HepG2 (cell line): ENCODE measurements around the gene PLCL1. TPM values are rescaled to one million over a fixed set of nuclear protein-coding genes. Genes with fewer than 3 reads are reported as not detected.

Experiments
- ATAC-seq: fragments of 200-7000 bp; cut with Tn5 transposase; 3 replicates; pipeline ENCODE4 v1.9.1; 2020; ENCODE audit warnings: mild to moderate bottlenecking, moderate library complexity
- BruUV-seq: library from RNA; stranded (reverse); fragments of 400-500 nt; replicated peaks from 2 replicates; lab custom pipeline; 2021; lab: Mats Ljungman, UMichigan
- CTCF ChIA-PET: fragments of 300-600 bp; formaldehyde crosslinking; extraction: SDS; loops from one replicate; lab custom pipeline; 2021; ENCODE audit warnings: low total read pairs, inconsistent platforms, low intra/inter-chr PET ratio; lab: Yijun Ruan, JAX
- POLR2A ChIA-PET: fragments of 350-600 bp; sonication (Branson Sonifier 250); formaldehyde crosslinking; loops from one replicate; lab custom pipeline; 2020; ENCODE audit warnings: antibody characterized with exemption, inconsistent platforms; lab: Yijun Ruan, JAX
- DNase-seq: peaks from one replicate; pipeline ENCODE4 v3.0.0-alpha.2; 2015; ENCODE audit warnings: low spot score
- FAIRE-seq: peaks from 3 replicates; lab custom pipeline; 2011; peaks lifted over from hg19 to GRCh38; lab: Jason Lieb, UNC
- H2AFZ ChIP-seq: one replicate; pipeline ENCODE4 v1.6.1; 2011; ENCODE audit warnings: low read length, inconsistent platforms
- H3K27ac ChIP-seq: fragments of 300-600 bp; 3 replicates; pipeline ENCODE4 v1.8.0; 2011; ENCODE audit warnings: mixed run types, mild to moderate bottlenecking, mixed read lengths, low read length, inconsistent platforms; ENCODE audit not compliant: insufficient read depth; ENCODE audit errors: extremely low read length
- H3K27me3 ChIP-seq, 2 experiments: fragments of 200-600 bp in 1 of 2; 2 replicates in 1 of 2; 3 replicates in 1 of 2; pipeline versions ENCODE4 v1.6.0 to v1.8.0; 2011; ENCODE audit warnings: low read length in 2 of 2, mild to moderate bottlenecking in 2 of 2, moderate library complexity in 2 of 2, inconsistent platforms in 1 of 2; ENCODE audit not compliant: insufficient read depth in 2 of 2, control insufficient read depth in 1 of 2
- H3K36me3 ChIP-seq, 2 experiments: fragments of 200-600 bp in 1 of 2; replicated peaks in 1 of 2; 2 replicates in 1 of 2; 3 replicates in 1 of 2; pipeline versions ENCODE4 v1.5.1 to v1.8.0; 2011; ENCODE audit warnings: low read length in 2 of 2, inconsistent platforms in 1 of 2; ENCODE audit not compliant: insufficient read depth in 2 of 2, control insufficient read depth in 1 of 2
- H3K4me1 ChIP-seq: 2 replicates; pipeline ENCODE4 v1.5.1; 2012; ENCODE audit warnings: low read length, inconsistent platforms; ENCODE audit not compliant: insufficient read depth
- H3K4me2 ChIP-seq: 2 replicates; pipeline ENCODE4 v1.6.0; 2011; ENCODE audit warnings: low read depth, low read length, inconsistent platforms
- H3K4me3 ChIP-seq, 3 experiments: fragments of 200-600 bp in 1 of 3; sonication (generic), shearing (Covaris generic) in 1 of 3; replicated peaks in 1 of 3; 2 replicates each; pipeline ENCODE4 v1.5.1; 2011 to 2016; ENCODE audit warnings: low read length in 3 of 3, inconsistent platforms in 2 of 3, low read depth in 2 of 3, mild to moderate bottlenecking in 2 of 3, control low read depth in 1 of 3, mixed read lengths in 1 of 3; ENCODE audit not compliant: insufficient read depth in 1 of 3
- H3K79me2 ChIP-seq: one replicate; pipeline ENCODE4 v1.6.1; 2011; ENCODE audit warnings: low read length, inconsistent platforms; ENCODE audit not compliant: insufficient read depth
- H3K9ac ChIP-seq: 2 replicates; pipeline ENCODE4 v1.6.0; 2011; ENCODE audit warnings: mild to moderate bottlenecking, low read depth, low read length, inconsistent platforms; ENCODE audit not compliant: insufficient read depth
- H3K9me3 ChIP-seq: 2 replicates; pipeline ENCODE4 v1.5.1; 2012; ENCODE audit warnings: mild to moderate bottlenecking, low read length
- H4K20me1 ChIP-seq: 2 replicates; pipeline ENCODE4 v1.6.0; 2011; ENCODE audit warnings: inconsistent platforms, mild to moderate bottlenecking, low read length, moderate library complexity; ENCODE audit not compliant: insufficient read depth
- CREM ChIP-seq, 2 experiments: sonication (generic) in 1 of 2; formaldehyde crosslinking in 1 of 2; IDR thresholded peaks; 2 replicates each; pipeline versions ENCODE4 v1.4.0 to v1.6.1; 2016 to 2020; ENCODE audit warnings: antibody characterized with exemption in 1 of 2, mild to moderate bottlenecking in 1 of 2, missing genetic modification reagents in 1 of 2
- JUND ChIP-seq: sonication (generic); formaldehyde crosslinking; IDR thresholded peaks from 2 replicates; pipeline ENCODE4 v1.8.0; 2022; ENCODE audit warnings: mild to moderate bottlenecking, missing genetic modification reagents
- MEIS2 ChIP-seq: sonication (generic); formaldehyde crosslinking; IDR thresholded peaks from 2 replicates; pipeline ENCODE4 v1.9.0; 2021; ENCODE audit warnings: mild to moderate bottlenecking, missing genetic modification reagents
- PBX3 ChIP-seq: sonication (generic); formaldehyde crosslinking; IDR thresholded peaks from 2 replicates; pipeline ENCODE4 v1.8.1; 2023; ENCODE audit warnings: missing genetic modification reagents, inconsistent platforms, borderline replicate concordance
- PCBP2 ChIP-seq: fragments of 200-400 bp; formaldehyde crosslinking; optimal IDR thresholded peaks from 2 replicates; pipeline ENCODE3; 2018; ENCODE audit warnings: low read length, low read depth; ENCODE audit not compliant: poor library complexity, severe bottlenecking
- SRSF1 ChIP-seq: fragments of 200-400 bp; formaldehyde crosslinking; optimal IDR thresholded peaks from 2 replicates; pipeline ENCODE3; 2017; ENCODE audit warnings: mild to moderate bottlenecking, low read depth, low read length, moderate library complexity
- TCF7 ChIP-seq: sonication (generic); IDR thresholded peaks from 2 replicates; pipeline ENCODE4 v1.6.1; 2016; ENCODE audit warnings: antibody characterized with exemption, low read depth
- ZNF10 ChIP-seq: sonication (generic); formaldehyde crosslinking; IDR thresholded peaks from 2 replicates; pipeline ENCODE4 v1.4.0; 2020; ENCODE audit warnings: mild to moderate bottlenecking, low read depth, missing genetic modification reagents, borderline replicate concordance
- WGBS: methylation state at CpG from one replicate; pipeline ENCODE4 v1.1.6; 2017; ENCODE audit warnings: low lambda C conversion rate; 5-methylcytosine and 5-hydroxymethylcytosine counted together
- in situ Hi-C: cut with HindIII; loops from 2 replicates; pipeline ENCODE4 v1.10.0; 2017; ENCODE audit warnings: low pct_unique_long_range_greater_than_20kb; ENCODE audit not compliant: extremely low pct_ligation_motif_present
- intact Hi-C: fragments of 100-400 bp; cut with micrococcal nuclease; formaldehyde crosslinking; loops from one replicate; pipeline ENCODE4 v1.10.0; 2022; ENCODE audit not compliant: unreplicated experiment
- polyA plus RNA-seq, 8 experiments: library from polyadenylated mRNA; depleted of rRNA in 3 of 8; stranded (reverse) in 7 of 8; unstranded in 1 of 8; fragments of >200 nt; fragmentation: Illumina TruSeq in 4 of 8; extraction: Trizol in 4 of 8; gene quantifications; 2 replicates each; pipeline versions ENCODE4 v1.2.1 to v1.2.3, GENCODE V29; 2011 to 2016; ENCODE audit warnings: low read depth in 4 of 8, missing spikeins in 1 of 8, mixed read lengths in 1 of 8; ENCODE audit not compliant: insufficient read depth in 1 of 8
- total RNA-seq, 5 experiments: library from RNA; depleted of rRNA; stranded (reverse); fragments of >200 nt; fragmentation: Illumina TruSeq; extraction: Trizol; gene quantifications; 2 replicates each; pipeline ENCODE4 v1.2.3, GENCODE V29; 2016; ENCODE audit warnings: low read depth in 1 of 5
- TF ChIP-seq, protein P1 (sequence below): sonication (generic); formaldehyde crosslinking; IDR thresholded peaks from 2 replicates; pipeline ENCODE4 v1.4.0; 2020; ENCODE audit warnings: missing genetic modification reagents
- TF ChIP-seq, protein P2 (sequence below): sonication (generic); formaldehyde crosslinking; IDR thresholded peaks from 2 replicates; pipeline ENCODE4 v1.8.0; 2022; ENCODE audit warnings: missing genetic modification reagents, mild to moderate bottlenecking, moderate library complexity, borderline replicate concordance

Gene PLCL1
- total and polyA plus RNA-seq, 2 of the 13 experiments (the other 11 are each of a cell fraction or from before 2014, with no cell fraction given), result not detected

- no peaks in the 10 kb centered on the region for H3K79me2 ChIP-seq
- no TSS peak for BruUV-seq
- CTCF ChIA-PET, result no interaction called here
- in situ Hi-C loops, result no loop called here
- no peak overlapping the region for H2AFZ ChIP-seq
- no peaks in the 10 kb centered on the region for H3K27me3 ChIP-seq
- FAIRE-seq (no peak), DNase-seq (no peak), ATAC-seq (no peak)
- TF ChIP-seq PCBP2 (no peak), ZNF10 (CRISPR knock-in tag) (no peak), SRSF1 (no peak)
- H3K4me2 ChIP-seq, result no peak overlapping the region
- H3K36me3 ChIP-seq, result no peaks in the 10 kb centered on the region
- POLR2A ChIA-PET, result no interaction called here
- H3K9ac ChIP-seq, result no peak overlapping the region
- H3K4me3 ChIP-seq, result no peak overlapping the region
- intact Hi-C loops, result no loop called here
- WGBS, result 0% methylated on average over 3 of the region's 3 CpGs
- H3K9me3 ChIP-seq, result no peaks in the 10 kb centered on the region
- no peaks in the 10 kb centered on the region for H4K20me1 ChIP-seq
- no peak overlapping the region for H3K27ac ChIP-seq
- H3K4me1 ChIP-seq, result 0 out of 2 replicates have a peak, but pooled peaks cover 6% of the 10 kb centered on the region
These were observed 340.3 kb downstream of the PLCL1 start for GRCh38 chr2:198144660-198145059.

GRCh38 chr2:198146346-198146940 is 342.1 kb downstream of the PLCL1 start:
- POLR2A ChIA-PET, result no interaction called here
- H3K4me1 ChIP-seq, result 0 out of 2 replicates have a peak, but pooled peaks cover 6% of the 10 kb centered on the region
- no peak overlapping the region for H3K27ac ChIP-seq
- no peaks in the 10 kb centered on the region for H3K36me3 ChIP-seq
- no TSS peak for BruUV-seq
- FAIRE-seq (no peak), DNase-seq (no peak), ATAC-seq (no peak; the same call in 2 of the 3 replicates)
- CTCF ChIA-PET, result no interaction called here
- intact Hi-C loops (no loop called here), in situ Hi-C loops (no loop called here)
- TF ChIP-seq CREM (IDR thresholded peaks at IDR 0.05), result no peak
- TF ChIP-seq CREM (CRISPR knock-in tag; IDR thresholded peaks at IDR 0.05), result no peak
- TF ChIP-seq TCF7, result no peak
- TF ChIP-seq, protein P1, sequence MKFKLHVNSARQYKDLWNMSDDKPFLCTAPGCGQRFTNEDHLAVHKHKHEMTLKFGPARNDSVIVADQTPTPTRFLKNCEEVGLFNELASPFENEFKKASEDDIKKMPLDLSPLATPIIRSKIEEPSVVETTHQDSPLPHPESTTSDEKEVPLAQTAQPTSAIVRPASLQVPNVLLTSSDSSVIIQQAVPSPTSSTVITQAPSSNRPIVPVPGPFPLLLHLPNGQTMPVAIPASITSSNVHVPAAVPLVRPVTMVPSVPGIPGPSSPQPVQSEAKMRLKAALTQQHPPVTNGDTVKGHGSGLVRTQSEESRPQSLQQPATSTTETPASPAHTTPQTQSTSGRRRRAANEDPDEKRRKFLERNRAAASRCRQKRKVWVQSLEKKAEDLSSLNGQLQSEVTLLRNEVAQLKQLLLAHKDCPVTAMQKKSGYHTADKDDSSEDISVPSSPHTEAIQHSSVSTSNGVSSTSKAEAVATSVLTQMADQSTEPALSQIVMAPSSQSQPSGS (CRISPR knock-in tag), result no peak
- TF ChIP-seq JUND (CRISPR knock-in tag), result no peak
- TF ChIP-seq, protein P2, sequence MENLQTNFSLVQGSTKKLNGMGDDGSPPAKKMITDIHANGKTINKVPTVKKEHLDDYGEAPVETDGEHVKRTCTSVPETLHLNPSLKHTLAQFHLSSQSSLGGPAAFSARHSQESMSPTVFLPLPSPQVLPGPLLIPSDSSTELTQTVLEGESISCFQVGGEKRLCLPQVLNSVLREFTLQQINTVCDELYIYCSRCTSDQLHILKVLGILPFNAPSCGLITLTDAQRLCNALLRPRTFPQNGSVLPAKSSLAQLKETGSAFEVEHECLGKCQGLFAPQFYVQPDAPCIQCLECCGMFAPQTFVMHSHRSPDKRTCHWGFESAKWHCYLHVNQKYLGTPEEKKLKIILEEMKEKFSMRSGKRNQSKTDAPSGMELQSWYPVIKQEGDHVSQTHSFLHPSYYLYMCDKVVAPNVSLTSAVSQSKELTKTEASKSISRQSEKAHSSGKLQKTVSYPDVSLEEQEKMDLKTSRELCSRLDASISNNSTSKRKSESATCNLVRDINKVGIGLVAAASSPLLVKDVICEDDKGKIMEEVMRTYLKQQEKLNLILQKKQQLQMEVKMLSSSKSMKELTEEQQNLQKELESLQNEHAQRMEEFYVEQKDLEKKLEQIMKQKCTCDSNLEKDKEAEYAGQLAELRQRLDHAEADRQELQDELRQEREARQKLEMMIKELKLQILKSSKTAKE (CRISPR knock-in tag), result no peak
- no peak for TF ChIP-seq PBX3 (CRISPR knock-in tag)
- TF ChIP-seq MEIS2 (CRISPR knock-in tag), result no peak
- no peaks in the 10 kb centered on the region for H4K20me1 ChIP-seq
- no peaks in the 10 kb centered on the region for H3K27me3 ChIP-seq
- 2% methylated on average over 3 of the region's 3 CpGs for WGBS
- H3K9me3 ChIP-seq, result no peaks in the 10 kb centered on the region
- no peak overlapping the region for H3K4me3 ChIP-seq
- H3K9ac ChIP-seq, result no peak overlapping the region
- H2AFZ ChIP-seq, result no peak overlapping the region
- no peak overlapping the region for H3K4me2 ChIP-seq
- H3K79me2 ChIP-seq, result no peaks in the 10 kb centered on the region
